OCI-LY7 (cell line): ENCODE data around the gene CUEDC1.

ENCODE experiments used
- CTCF ChIP-seq: fragments of 200-600 bp; sonication (generic); conservative IDR thresholded peaks from 2 replicates; pipeline ENCODE4 v1.5.1; 2014; ENCODE audit warnings: mild to moderate bottlenecking, antibody characterized with exemption, low read length, moderate library complexity, mixed read lengths
- EZH2phosphoT487 ChIP-seq: fragments of 200-600 bp; sonication (generic); IDR thresholded peaks from 2 replicates; pipeline ENCODE4 v1.6.1; 2018; ENCODE audit warnings: low read depth, borderline replicate concordance, mild to moderate bottlenecking, mixed run types, antibody characterized with exemption, low read length, moderate library complexity, mixed read lengths

GRCh38 chr17:57954397-57955182, 622 bp downstream of the CUEDC1 start:
- TF ChIP-seq CTCF, result no peak
- TF ChIP-seq EZH2phosphoT487, result no peak
